AML-193 (cell line): ENCODE data around the gene VCP.

Experiments
- DNase-seq, 2 experiments: peaks; one replicate each; lab custom pipeline; 2025; lab: John Stamatoyannopoulos, UW

Gene VCP

GRCh38 chr9:35014517-35014916 is 57.9 kb downstream of the VCP start:
- no peak for DNase-seq

DNA sequence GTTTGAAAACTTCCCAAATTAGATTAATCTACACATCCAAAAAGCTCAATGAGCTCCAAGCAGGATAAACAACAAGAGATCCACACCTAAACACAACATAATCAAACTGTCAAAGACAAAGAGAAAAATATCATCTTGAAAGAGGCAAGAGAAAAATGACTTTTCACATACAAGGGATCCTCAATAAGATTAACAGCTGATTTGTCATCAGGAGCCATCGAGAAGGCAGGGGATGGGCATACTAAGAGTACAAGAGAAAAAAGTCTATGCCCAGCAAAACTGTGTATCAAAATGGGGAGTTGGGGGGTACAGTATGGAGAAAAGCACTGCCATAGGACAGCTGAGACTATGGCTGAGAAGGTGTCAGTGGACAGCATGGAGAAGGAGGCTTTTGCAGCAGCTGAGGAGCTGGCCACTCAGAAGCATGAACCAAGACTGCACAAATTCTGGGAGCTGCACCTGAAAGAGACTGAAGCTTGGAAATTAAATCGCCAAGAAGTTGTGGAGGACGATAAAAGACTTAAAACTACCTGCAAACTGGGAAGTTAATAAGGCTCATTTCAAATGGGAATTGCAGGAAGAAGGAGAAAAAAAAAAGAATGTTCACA is 62.0 kb downstream of the VCP start:
- DNase-seq = no peak
